Epithelial cell of proximal tubule (primary cell): Measurements from ENCODE around the gene ZYG11A. TPM values are rescaled to one million over a fixed set of nuclear protein-coding genes. Genes with fewer than 3 reads are reported as not detected.

Source experiments
- DNase-seq: peaks from one replicate; pipeline ENCODE4 v3.0.0-alpha.2; 2011; ENCODE audit warnings: low read depth
- H3K4me3 ChIP-seq: 2 replicates; pipeline ENCODE4 v1.5.1; 2011; ENCODE audit warnings: low read depth, mild to moderate bottlenecking, low read length
- total RNA-seq: library from RNA; depleted of rRNA; stranded (reverse); fragments of >200 nt; gene quantifications from 2 replicates; pipeline ENCODE4 v1.2.3, GENCODE V29; 2015
- TF ChIP-seq, protein P1 (sequence below): conservative IDR thresholded peaks from 2 replicates; pipeline ENCODE4 v1.5.1; 2012; ENCODE audit warnings: low read depth, mild to moderate bottlenecking, low read length

Gene ZYG11A
- total RNA-seq, 1 donor from 2014 or later = 0.86 TPM

DNA sequence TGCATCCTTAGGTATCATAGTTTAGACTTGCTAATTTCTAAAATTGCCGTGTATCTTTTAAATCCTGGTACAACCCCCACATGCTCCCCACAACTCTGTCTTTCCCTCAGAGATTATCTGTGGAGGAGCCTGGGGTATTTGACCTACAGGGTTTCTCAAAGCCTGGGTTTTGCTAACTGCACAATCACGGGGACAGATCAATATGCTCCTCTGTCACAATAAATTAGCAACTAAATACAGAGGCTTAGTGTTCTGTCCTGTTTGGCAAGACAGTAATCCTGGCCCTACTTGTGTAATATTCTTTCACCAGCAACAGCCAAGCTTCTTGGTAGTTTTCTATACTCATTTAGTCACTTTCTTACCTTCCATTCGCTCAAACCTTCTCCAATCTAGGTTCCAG, 70.5 kb downstream of the ZYG11A start:
- TF ChIP-seq, protein P1, sequence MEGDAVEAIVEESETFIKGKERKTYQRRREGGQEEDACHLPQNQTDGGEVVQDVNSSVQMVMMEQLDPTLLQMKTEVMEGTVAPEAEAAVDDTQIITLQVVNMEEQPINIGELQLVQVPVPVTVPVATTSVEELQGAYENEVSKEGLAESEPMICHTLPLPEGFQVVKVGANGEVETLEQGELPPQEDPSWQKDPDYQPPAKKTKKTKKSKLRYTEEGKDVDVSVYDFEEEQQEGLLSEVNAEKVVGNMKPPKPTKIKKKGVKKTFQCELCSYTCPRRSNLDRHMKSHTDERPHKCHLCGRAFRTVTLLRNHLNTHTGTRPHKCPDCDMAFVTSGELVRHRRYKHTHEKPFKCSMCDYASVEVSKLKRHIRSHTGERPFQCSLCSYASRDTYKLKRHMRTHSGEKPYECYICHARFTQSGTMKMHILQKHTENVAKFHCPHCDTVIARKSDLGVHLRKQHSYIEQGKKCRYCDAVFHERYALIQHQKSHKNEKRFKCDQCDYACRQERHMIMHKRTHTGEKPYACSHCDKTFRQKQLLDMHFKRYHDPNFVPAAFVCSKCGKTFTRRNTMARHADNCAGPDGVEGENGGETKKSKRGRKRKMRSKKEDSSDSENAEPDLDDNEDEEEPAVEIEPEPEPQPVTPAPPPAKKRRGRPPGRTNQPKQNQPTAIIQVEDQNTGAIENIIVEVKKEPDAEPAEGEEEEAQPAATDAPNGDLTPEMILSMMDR = no peak
- no peak for DNase-seq
- H3K4me3 ChIP-seq = no peak overlapping the region

DNA sequence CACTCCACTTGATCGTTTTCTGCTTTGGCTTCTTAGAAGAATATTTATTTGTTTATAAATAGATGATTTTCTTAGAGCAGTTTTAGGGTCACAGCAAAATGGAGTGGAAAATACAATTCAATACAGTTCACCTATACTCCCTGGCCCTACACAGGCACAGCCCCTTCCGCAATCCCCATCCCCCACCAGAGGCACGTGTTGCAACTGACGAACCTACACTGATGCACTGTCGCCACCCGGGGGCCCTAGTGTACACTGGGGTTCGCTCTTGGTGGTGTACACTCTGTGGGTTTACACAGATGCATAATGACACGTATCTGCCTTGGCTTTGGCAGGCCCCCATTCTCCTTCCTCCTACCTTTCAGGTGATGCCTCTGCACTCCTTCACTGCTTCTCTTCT, 71.0 kb downstream of the ZYG11A start:
- TF ChIP-seq, protein P1 = peak; percentile 14
- DNase-seq = no peak
- H3K4me3 ChIP-seq = no peak overlapping the region

DNA sequence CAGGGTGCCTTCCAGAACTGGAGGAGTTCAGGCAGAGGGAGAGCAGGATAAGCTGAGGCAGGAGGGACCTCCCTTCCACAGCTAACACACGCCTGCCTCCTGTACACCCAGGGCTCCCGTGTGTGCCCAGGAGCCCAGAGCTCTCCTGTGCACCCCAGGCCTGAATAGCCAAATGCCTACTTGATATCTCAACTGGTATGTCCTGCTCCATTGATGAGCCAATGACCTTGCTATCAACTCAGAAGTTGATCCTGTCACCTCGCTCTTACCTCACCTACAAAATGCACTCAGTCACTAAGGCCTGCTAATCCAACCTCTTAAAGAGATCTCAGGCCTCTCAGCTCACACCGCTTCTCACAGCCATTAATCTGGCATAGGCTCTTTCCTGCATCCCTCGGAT, 71.9 kb downstream of the ZYG11A start:
- no peak for DNase-seq
- TF ChIP-seq, protein P1 = no peak

DNA sequence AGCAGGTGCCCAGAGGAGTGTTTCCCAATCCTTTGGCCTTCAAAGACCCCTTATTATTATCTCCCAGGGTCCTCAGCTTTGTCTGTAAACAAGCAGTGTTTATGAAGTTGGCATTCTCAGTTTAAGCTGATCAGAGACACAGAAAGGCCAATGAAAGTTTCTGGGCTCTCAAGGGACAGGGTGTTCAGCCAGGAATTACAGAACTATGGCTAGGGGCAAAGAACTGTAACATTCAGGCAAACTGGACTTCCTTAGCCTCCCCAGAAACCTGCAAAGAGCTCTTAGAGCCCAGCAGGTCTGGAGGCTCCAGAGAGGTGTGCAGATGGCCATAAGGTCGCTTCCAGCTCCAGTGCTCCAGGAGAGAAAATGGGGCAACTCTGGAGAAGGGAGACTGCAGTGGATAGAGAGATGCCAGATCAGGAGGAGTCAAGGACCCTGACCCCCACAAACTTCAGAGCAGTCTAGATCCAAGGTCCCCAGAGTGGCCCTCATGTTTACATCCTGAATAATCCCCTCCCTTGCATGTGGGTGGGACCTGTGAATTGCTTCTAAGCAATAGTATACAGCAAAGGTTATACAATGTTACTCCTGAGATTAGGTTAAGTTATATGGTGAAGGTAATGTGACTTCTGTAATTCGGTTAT, 72.8 kb downstream of the ZYG11A start:
- DNase-seq = no peak
- TF ChIP-seq, protein P1 = no peak
- no peak overlapping the region for H3K4me3 ChIP-seq

More for the DNA sequence above, 71.9 kb downstream of the ZYG11A start:
- H3K4me3 ChIP-seq = no peak overlapping the region

DNA sequence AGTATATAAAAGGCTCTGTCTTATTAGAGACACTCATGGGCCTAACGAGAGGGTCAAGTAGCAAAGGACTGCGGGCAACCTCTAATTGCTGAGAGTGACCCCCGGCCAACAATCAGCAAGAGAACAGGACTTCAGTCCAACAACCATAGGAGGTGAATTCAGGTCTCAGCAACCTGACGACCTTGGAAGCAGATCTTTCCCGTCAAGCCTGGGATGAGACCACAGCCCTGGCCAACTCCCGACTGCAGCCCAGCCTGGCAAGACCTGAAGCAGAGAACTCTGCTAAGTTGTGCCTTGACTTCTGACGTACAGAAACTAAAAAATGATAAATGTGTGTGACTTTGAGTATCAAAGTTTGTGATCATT, 73.3 kb downstream of the ZYG11A start:
- DNase-seq = no peak
- TF ChIP-seq, protein P1 = no peak
- H3K4me3 ChIP-seq = no peak overlapping the region

DNA sequence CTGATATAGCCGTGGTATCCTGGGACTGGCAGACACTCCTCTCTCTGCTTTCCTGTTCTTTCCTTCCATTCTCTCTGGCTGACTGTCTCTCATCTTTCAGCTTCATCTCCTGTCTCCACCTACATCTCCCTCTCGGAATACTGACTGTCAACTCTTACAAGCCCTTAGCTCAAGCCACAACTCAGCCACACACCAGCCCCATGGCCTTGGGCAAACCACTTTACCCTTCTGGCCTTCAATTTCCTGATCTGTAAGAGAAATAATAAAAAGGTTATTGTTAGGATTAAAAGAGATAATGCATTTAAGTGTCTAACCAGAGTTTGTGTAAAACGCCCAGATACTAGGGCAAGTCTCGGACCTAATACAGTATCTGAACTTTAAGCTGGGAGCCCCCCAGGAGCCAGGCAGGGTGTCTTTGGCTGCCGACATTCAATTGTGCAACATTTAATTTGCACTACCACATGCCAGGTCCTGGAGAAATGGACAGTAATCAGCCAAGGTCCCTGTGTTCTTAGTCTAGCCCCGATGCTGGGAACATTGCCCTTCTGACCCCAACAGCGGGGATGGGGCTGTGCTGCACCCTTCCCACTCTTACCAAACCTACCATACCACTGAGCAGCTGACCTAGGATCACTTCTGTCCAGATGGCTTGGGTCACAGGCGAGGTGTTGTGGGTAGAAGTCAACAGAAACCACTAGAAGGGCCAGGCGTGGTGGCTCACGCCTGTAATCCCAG, 73.8 kb downstream of the ZYG11A start:
- TF ChIP-seq, protein P1 = no peak
- H3K4me3 ChIP-seq = no peak overlapping the region
- DNase-seq = no peak

DNA sequence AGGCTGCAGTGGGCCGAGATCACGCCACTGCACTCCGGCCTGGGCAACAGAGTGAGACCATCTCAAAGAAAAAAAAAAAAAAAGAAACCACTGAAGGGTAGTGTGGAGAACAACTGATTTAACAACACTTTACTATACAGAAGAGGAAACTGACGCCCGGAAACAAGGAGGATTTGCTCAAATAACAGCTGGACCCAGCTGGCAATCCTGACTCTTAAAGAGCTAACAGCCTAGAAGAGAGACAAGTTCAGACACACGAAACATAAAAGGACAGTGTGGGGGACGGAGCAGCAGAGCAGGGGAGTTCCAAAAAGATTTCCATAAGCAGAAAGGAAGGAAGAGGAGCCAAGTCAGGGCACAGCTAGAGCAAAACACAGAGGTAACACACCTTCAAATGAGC, 74.6 kb downstream of the ZYG11A start:
- H3K4me3 ChIP-seq = no peak overlapping the region
- TF ChIP-seq, protein P1 = no peak
- no peak for DNase-seq
